NCI-H748 treated with DMSO at 0.1 percent for 48 hours (cell line): ENCODE results near the gene TCF12.

Experiments
- DNase-seq: peaks from one replicate; lab custom pipeline; 2025; lab: John Stamatoyannopoulos, UW

The TCF12 gene

GRCh38 chr15:57339321-57339720, 420.9 kb downstream of the TCF12 start:
- no peak for DNase-seq
